Ecto neural progenitor cell (in vitro differentiated cells): ENCODE data around the gene NOTCH3.

Experiments
- DNase-seq: peaks from one replicate; pipeline ENCODE4 v3.0.0-alpha.2; 2018; ENCODE audit warnings: low spot score

The NOTCH3 gene

DNA sequence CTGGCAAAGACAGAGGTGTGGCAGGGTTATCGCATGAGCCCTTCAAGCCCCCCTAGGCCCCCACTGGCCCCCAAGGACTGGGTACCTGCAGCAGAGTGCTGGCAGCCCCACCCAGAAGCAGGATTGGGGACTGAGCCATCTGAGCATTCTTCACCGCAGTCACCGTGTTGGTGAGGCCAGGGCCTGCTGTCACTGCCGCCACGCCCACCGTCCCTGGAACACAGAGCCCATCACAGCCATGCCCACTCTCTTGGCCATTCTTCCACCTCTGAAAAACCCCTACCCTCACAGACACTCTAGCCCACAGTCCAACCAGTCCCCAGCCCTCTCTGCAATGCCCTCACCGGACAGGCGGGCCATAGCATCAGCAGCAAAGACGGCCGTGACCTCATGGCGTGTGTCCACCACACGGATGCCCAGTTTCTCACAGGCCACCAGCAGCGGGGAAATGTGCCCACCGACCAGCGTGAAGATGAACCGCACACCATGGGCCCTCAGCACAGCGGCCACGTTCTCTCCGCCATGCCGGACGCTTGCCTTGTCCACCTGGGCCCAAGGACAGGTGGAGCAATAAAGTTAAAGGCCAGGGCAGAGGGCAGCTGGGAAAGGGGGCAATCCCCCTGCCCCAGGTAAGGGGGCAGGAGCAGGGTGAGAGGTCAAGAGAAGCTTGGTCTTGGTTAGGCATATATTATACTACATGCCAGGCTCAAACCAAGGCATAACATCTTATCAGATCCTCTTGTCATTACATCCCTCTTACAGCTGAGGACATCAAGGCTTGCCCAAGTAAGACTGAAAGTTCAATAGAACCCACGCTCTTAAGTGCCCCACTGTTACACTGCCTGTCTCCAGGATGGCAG is 77.5 kb downstream of the NOTCH3 start:
- no peak for DNase-seq

GRCh38 chr19:15122331-15123030 is 78.3 kb downstream of the NOTCH3 start:
- DNase-seq: no peak

DNA sequence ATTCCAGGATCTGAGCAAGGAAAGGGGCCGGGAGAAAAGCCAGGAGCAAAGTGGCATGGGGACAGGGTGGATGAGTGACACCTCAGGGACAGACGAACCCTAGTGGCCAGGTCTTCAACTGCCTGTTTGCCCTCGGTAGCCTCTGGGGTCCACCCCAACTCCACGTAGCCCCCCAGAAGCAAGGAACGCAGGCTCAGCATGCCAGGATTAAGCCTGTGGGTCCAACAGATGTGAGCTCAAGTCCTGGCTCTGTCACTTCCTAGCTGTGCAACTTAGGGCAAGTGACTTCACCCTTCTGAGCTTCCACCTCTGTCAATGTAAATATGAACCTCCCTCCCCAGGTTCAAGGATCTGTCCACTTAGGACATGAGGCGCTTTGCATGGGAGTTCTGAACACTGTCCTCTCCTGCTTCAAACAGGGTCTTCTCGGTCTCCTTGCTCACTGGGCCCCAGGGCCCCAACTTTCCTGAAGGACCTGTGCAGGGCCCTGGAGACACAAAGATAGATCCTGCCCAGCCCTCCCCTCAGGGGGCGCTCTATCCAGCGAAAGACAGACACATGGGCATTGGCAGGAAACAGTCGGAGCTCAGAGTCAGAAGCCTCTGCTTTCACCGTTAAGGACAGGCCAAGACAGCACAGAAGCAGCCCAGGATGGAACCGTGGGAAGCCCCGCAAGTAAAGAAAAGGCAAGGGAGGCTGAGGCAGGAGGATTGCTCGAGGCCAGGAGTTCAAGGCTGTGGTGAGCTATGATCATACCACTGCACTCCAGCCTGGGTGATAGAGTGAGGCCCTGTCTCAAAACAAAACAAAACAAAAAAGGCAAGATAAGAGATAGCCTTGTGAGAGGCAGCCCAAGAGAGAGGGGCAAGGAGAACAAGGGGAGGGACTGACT is 80.4 kb downstream of the NOTCH3 start:
- no peak for DNase-seq

- no peak for DNase-seq
These were observed 81.9 kb downstream of the NOTCH3 start for GRCh38 chr19:15118789-15119494.

GRCh38 chr19:15118248-15118647 is 82.5 kb downstream of the NOTCH3 start:
- DNase-seq: no peak

DNA sequence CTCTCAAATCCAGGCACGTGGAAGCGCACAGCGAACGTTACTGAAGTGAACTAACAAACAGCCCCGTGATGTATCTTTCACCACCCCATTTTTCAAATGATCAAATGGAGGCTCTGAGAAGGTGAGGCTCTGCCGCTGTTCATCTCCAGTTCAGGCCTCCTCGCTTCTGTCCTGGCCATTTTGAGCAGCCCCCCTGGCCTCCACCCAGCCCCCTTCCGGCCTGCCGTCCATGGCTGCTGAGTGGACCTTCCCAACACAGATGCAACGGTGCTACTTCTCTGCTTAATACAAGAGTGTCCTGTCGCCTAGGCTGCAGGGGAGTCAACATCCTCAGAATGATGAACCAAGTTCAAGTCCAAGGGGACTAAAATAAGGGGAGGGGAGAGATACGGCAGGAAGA is 83.9 kb downstream of the NOTCH3 start:
- DNase-seq: no peak

DNA sequence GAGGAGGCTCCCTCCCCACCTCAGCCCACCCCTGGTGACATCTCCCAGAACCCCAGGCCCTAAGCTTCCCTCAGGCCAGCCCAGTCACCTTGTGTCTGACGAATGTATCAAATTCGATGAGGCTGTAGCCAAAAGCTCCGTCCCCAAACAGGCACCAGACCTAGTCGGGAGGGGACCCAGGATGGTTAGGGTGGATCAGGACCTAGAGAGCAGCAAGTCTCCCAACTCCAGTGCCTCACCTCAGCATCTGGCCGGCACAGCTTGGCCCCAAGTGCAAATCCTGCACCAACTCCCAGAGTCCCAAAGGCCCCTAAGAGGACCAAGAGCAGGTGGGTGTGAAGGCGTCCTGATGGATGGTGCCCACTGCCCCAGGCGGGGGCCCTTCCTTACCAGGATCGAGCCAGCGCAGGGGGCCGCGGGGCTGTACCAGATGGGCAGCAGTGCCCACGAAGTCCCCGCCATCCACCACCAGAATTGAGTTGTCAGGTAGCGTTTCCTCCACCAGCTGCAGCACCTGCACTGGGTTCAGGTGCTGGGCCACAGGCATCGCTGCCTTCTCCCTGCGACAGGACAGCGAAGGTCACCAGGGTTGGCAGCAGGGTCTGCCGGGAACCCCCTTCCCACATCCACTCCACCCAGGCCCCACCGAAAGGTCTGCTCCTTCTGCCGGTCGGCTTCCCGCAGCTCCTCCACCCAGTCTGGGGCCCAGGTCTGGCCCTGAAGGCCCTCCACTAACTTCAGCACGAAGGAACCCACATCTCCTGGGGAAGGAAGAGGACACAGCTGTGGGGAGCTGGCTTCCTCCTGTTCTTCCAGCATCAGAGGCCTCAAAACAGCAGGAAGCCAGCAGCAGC is 84.8 kb downstream of the NOTCH3 start:
- DNase-seq: no peak

- no peak for DNase-seq
These were observed 85.7 kb downstream of the NOTCH3 start for GRCh38 chr19:15115080-15115479.

DNA sequence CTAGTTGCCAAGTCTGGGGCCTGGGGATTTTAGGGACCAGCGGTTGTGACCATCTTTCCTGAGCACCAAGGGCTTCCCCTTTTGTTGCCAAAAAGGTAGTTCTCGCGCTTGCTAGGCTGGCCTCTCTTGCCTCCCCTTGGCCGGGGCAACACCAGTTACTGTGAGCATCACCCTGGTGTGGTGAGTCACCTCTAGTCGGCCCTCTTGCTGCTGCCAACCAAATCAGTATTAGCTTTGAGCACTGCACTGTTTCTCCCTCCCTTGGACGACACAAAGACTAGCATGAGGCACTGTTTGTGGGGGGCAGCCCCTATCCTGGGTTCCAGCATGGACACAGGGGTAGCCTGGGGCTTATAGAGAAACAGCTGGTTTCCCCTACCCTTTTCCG is 86.6 kb downstream of the NOTCH3 start:
- no peak for DNase-seq

DNA sequence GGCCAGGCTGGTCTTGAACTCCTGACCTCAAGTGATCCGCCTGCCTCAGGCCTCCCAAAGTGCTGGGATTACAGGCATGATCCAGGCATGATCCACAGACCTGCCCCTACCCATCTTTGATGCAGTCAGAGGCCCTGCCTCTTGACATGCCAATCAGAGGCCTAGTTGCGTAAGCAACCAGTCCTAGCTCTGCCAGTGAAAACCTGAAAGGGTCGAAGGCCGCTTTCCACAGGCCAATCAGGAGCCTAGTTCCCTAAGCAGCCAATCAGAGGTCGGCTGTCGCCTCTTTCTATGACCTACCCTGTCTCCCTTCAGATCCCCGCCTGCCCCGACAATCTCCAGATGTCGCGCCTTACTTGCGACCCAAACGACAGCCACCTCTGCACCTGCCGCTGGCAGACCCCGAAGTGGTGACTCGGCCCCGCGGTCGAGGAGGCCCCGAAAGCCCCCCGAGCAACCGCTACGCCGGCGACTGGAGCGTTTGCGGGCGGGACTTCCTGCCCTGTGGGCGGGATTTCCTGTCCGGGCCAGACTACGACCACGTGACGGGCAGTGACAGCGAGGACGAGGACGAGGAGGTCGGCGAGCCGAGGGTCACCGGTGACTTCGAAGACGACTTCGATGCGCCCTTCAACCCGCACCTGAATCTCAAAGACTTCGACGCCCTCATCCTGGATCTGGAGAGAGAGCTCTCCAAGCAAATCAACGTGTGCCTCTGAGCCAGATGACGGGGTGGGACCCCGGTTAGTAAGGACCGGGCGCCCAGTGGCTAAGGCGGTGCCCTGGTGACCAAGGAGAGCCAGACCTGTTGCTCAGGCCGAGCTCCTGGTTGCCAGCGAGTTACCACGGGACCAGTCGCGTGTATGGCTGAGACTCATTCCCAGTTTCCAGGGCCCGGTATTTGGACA is 87.3 kb downstream of the NOTCH3 start:
- no peak for DNase-seq

DNA sequence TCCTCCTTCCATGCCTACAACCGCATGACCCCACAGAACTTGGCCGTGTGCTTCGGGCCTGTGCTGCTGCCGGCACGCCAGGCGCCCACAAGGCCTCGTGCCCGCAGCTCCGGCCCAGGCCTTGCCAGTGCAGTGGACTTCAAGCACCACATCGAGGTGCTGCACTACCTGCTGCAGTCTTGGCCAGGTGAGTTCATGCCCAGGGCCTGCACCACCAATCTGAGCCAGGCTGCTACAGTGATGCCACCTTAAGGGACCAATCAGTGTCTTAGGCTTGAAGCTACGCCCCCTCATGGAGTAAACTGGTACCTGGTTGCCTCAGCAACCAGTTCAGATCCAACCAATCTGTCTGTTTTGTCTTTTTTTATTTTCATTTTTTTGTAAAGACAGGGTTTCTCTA is 88.4 kb downstream of the NOTCH3 start:
- no peak for DNase-seq

GRCh38 chr19:15111758-15112157 is 89.0 kb downstream of the NOTCH3 start:
- DNase-seq: no peak

- DNase-seq: no peak
These were observed 90.4 kb downstream of the NOTCH3 start for GRCh38 chr19:15110418-15110815.

- no peak for DNase-seq
These were observed 90.9 kb downstream of the NOTCH3 start for GRCh38 chr19:15109768-15110417.
